Measurements from ENCODE around the gene SOX5.

Gene SOX5

GRCh38 chr12:23753628-23754365 lies 195.7 kb downstream of the SOX5 start:
- no peak for DNase-seq (ENCODE audit: low read depth)
- no peak for TF ChIP-seq CTCF (IDR thresholded peaks at IDR 0.05; ENCODE audit: low read depth, low read length, missing control alignments)
- no peak overlapping the region for H3K4me3 ChIP-seq (ENCODE audit: low read depth, low read length)

GRCh38 chr12:23752245-23752644 lies 197.2 kb downstream of the SOX5 start:
- TF ChIP-seq CTCF (IDR thresholded peaks at IDR 0.05; ENCODE audit: low read depth, low read length, missing control alignments): no peak
- no peak for DNase-seq (ENCODE audit: low read depth)
- H3K4me3 ChIP-seq (ENCODE audit: low read depth, low read length): no peak overlapping the region

GRCh38 chr12:23751641-23752040 lies 197.8 kb downstream of the SOX5 start:
- no peak for DNase-seq (ENCODE audit: low read depth)
- H3K4me3 ChIP-seq (ENCODE audit: low read depth, low read length): no peak overlapping the region
- no peak for TF ChIP-seq CTCF (IDR thresholded peaks at IDR 0.05; ENCODE audit: low read depth, low read length, missing control alignments)

- DNase-seq (ENCODE audit: low read depth): no peak
- TF ChIP-seq CTCF (IDR thresholded peaks at IDR 0.05; ENCODE audit: low read depth, low read length, missing control alignments): no peak
- H3K4me3 ChIP-seq (ENCODE audit: low read depth, low read length): no peak overlapping the region
These were observed 198.5 kb downstream of the SOX5 start for GRCh38 chr12:23750923-23751322.

- H3K4me3 ChIP-seq (ENCODE audit: low read depth, low read length): no peak overlapping the region
- no peak for DNase-seq (ENCODE audit: low read depth)
- TF ChIP-seq CTCF (IDR thresholded peaks at IDR 0.05; ENCODE audit: low read depth, low read length, missing control alignments): no peak
These were observed 204.8 kb downstream of the SOX5 start for GRCh38 chr12:23744696-23745095.

GRCh38 chr12:23742574-23742973 lies 206.9 kb downstream of the SOX5 start:
- no peak for DNase-seq (ENCODE audit: low read depth)
- TF ChIP-seq CTCF (IDR thresholded peaks at IDR 0.05; ENCODE audit: low read depth, low read length, missing control alignments): no peak

GRCh38 chr12:23731493-23731892 lies 218.0 kb downstream of the SOX5 start:
- no peak for DNase-seq (ENCODE audit: low read depth)
- H3K4me3 ChIP-seq (ENCODE audit: low read depth, low read length): no peak overlapping the region
- no peak for TF ChIP-seq CTCF (IDR thresholded peaks at IDR 0.05; ENCODE audit: low read depth, low read length, missing control alignments)

More at GRCh38 chr12:23742574-23742973, 206.9 kb downstream of the SOX5 start:
- no peak overlapping the region for H3K4me3 ChIP-seq (ENCODE audit: low read depth, low read length)

Data from GM12864 (cell line).